ENCODE data around the gene DIAPH3.

DIAPH3 gene

DNA sequence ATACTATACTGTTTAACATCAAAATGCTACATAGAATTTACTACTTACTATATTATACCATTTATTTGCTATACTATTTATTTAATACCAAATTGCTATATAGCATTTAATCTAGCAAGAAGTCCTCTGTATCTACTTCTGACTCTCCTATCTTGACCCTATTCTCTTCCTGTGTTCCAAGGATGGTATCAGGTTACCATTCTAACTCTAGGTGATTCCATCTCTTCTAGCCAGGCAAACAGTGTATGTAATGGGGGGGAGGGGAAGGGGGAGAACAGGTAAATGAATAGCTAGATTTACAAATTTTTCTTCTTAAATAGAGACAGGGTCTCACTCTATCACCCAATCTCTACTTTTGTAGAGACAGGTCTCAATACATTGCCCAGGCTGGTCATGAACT lies 200.3 kb downstream of the DIAPH3 start:
- no peak for DNase-seq (ENCODE audit: low read depth in 2 of 2)

DNA sequence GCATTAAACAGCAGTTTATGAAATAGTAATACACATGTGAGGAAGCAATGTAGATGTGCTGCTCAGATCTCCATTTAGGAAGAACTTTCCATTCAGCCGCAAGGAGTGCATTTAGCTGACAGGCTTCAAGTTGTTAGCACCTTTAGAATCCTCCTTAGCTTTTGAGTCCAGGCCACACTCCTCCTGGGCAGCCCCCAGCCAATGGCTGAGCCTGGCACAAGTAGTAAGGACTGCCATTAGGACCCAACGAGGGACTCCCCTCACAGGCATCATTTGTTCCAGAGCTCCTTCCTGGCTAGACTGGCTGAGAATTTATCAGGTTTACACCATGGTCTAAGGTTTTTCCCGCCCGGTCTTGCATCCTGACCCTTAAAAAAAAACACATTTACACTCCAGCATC lies 201.4 kb downstream of the DIAPH3 start:
- no peak for DNase-seq (ENCODE audit: low read depth in 2 of 2)

DNA sequence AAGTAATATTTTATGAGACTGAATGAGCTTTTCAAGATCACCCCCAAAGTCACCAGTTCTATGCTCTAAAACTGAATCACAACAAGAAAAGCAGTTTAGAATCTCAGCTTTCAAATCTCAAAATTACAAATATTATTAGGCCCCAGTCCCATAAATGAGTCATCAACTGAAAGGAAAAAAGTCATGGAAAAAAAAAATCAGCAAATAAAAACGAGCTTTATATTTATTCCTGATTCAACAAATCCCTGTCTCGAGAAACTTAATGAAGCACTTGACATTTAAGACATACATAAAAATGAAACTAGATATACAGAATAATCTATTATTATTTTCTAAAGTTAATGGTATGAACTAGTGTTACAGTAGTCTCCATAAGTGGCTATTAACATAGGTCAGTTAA lies 203.0 kb downstream of the DIAPH3 start:
- DNase-seq (ENCODE audit: low read depth in 2 of 2), result no peak

DNA sequence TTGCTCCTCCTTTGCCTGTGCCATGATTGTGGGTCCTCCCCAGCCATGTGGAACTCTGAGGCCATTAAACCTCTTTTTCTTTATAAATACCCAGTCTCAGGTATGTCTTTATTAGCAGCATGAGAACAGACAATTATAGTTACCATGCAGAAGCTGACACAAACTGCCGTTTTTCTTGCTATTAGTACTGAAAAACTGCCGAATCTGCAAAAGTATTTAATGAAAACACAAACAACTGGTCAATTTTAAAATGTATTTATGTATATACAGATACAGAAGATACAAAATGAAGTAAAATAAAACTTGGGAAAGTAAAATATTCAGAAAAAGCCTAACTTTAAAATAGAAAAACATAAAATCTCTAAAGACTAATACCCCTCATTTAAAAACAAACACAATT lies 206.3 kb downstream of the DIAPH3 start:
- no peak for DNase-seq (ENCODE audit: low read depth in 2 of 2)

DNA sequence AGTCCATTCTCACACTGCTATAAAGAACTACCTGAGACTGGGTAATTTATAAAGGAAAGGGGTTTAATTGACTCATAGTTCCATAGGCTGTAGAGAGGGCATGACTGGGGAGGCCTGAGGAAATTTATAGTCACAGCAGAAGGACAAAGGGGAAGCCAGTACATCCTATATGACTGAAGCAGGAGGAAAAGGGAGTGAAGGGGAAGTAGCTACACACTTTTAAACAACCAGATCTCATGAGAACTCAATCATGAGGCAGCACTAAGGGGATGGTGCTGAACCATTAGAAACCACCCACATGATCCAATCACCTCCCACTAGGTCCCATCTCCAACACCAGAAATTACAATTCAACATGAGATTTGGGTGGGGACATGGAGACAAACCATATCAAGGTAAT lies 209.1 kb downstream of the DIAPH3 start:
- DNase-seq (ENCODE audit: low read depth in 2 of 2), result no peak

DNA sequence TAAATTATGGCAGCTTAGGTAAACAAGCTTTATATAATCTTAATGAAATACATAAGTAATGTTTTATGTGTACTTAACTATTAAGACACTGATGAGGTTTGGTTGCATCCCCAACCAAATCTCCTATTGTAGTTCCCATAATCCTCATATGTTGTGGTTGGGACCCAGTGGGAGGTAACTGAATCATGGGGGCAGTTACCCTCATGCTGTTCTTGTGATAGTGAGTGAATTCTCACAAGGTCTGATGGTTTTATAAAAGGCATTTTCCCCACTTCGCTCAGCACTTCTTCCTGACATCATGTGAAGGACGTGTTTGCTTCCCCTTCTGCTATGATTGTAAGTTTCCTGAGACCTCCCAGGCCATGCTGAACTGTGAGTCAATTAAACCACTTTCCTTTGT lies 212.7 kb downstream of the DIAPH3 start:
- DNase-seq (ENCODE audit: low read depth in 2 of 2), result no peak

DNA sequence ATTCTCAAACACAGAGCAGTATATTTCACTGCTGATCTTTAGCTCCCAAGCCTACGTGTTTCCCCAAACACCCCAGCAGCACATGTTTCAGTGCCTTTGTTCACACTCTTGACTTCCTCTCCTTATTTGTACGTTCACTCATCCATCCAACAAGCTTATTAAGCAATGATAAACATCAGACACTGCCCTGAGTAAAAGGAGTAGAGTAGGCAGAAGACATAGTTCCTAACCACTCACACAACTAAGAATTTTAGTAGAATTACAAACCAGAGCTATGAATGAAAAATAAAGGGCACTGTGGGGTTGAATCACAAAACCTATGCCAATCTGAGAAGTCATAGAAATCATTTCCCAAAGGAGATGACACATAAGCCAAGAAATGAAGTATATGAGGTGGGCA lies 213.5 kb downstream of the DIAPH3 start:
- no peak for DNase-seq (ENCODE audit: low read depth in 2 of 2)

DNA sequence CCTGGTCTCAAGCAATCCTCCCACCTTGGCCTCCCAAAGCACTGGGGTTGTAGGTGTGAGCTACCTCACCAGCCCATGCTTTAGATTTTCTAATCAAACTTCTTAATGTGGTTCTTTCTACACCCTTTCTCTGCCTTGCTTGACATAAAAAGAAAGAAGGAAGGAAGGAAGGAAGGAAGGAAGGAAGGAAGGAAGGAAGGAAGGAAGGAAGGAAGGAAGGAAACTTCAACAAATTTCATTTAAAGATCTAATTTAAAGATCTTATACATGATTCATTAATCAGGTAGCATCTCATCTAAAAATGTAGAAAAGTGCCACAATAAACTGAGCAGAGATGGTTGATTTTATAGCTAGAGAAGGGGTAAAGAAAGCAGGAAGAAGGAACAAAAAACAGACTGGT lies 215.0 kb downstream of the DIAPH3 start:
- DNase-seq (ENCODE audit: low read depth in 2 of 2), result no peak

DNA sequence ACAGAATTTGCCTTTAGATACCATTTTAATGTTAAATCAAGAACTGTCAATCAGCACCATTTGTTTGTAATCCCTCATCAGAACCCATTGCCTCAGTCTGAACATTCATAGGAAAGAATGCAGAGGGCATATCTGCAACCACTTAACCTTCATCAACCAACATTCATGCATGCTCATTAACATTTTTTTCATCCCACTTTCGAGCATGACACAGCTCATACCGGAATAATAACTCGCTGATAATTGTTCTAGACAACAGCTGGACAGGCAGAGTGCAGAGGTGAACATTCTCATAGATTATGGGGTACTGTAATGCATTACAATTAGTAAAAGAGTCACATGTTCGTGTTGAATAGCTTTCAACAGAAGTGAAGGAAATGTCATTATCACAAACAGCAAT lies 216.8 kb downstream of the DIAPH3 start:
- no peak for DNase-seq (ENCODE audit: low read depth in 2 of 2)

DNA sequence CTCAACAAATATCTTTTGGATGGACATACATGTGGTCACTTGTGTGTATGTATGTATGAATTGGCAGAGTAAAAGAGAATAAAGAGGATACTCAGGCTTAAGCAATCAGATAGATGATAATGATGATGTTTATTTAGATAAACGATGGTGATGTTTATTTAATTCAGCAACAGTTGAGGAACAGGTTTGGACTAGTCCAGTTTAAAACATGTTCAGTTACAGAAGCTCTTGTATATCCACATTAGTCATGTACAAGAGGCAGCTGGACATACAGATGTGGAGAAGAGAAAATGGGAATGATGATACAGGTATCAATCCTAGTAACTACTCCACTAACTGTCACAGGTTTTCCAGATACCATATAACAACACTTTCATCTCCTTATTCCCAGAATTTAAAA lies 232.1 kb downstream of the DIAPH3 start:
- no peak for DNase-seq (ENCODE audit: low read depth in 2 of 2)

DNA sequence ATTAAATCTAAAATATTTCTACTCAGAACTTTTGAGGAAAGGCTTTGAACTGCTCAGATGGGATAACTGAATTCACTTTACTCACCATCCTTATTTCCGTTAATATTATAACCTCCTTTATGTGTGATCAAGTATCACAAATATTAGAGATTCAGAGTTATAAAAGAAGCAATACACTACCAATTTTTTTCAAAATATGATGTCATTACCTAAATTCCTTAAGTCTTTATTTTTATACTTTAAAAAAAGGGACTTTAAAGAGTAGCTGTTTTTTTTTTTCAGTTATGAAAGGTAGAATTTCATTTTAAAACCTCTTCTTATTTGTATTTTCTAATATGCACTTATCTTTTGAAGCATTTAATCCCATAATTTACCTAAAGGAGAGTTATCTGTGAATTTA lies 239.5 kb downstream of the DIAPH3 start:
- no peak for DNase-seq (ENCODE audit: low read depth in 2 of 2)

DNA sequence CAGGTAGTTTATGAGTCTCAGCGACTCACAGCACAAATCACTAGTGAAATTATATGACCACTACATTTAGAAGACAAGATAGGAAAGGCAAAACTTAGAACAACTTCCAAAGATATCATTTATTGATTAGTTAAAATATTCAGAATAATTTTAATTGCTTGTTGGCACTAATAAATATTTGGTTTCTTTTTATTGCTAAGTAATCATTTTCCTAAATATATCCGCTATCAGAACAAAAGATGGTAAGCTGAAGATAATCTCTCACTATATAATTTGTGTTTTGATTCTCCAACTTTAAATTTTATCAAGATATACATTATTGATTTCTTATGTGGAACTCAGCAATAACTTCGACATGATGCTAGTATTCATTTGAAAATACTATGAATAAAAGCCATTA lies 248.5 kb downstream of the DIAPH3 start:
- DNase-seq (ENCODE audit: low read depth in 2 of 2), result no peak

DNA sequence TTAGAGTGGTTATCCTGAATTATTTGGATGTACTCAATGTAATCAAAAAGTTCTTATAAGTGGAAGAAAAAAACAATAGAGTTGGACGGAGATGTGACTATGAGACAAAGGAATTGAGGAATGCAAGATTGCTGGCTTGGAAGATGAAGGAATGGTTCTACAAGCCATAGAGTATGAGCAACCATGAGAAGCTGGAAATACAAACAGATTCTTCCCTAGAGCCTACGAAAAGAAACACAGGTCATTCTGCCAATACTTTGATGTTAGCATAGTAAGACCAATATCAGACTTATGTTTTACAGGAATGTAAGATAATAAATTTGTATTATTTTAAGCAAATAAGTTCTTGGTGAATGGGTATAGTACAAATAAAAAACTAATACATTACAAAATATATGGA lies 249.2 kb downstream of the DIAPH3 start:
- DNase-seq (ENCODE audit: low read depth in 2 of 2), result no peak

DNA sequence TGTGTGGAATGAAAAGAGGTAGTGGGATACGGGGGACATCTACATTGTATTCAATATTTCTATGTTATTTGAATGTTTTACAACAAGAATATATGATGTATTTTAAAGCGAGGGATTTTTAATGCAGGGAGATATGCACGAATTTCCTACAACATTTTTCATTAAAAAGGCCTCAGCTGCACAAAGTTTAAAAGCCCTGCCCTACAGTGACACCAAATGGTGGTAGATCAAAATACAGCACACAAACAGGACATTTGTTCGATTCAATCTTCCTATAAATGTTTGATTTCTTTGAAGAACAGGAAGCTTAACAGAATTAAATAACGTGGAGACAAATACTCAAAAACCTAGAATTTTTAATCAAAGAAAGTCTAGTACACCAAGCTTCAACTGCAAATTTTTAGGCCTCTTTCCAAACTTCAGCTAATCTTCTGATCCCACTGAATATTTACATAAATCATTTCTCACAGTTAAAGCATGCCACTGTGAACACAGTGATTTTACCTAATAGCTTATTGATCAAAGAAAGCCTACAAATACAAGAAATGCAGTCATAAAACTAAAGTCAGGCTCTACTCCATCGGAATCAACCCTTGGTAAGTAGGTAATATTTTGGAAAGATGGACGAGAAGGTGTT lies 257.2 kb downstream of the DIAPH3 start:
- DNase-seq (ENCODE audit: low read depth in 2 of 2), result no peak

DNA sequence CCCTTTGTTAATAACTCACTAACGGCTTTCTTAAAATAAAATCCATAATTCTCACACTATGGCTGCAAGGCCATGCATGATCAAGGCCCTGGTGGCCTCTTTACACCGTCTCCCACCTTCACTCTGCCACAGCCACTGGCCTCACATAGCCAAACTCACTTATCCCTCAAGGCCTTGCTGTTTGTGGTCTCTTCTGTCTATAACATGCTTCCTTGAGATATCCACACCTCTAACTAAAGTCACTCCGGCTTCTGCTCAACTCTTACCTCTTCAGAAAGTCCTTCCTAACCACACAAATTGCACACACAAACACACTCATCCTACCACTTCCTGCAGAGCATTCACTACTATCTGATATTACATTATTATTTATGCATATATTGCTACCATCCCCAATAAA lies 262.5 kb downstream of the DIAPH3 start:
- DNase-seq (ENCODE audit: low read depth in 2 of 2), result no peak

DNA sequence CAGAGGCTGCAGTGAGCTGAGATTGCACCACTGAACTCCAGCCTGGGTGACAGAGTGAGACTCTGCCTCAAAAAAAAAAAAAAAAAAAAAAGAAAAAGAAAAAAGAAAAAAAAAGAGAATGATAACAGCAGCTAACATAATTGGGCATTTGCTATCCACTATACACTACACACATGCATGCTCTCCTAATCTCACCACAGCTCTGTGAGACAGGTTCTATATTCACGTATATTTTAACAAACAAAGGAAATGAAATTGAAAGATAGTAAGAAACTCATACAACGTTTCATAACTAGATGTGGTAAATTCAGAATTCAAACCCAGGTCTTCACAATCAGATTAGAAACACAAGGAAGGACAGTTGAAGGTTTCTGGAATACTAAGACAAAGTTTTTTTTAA lies 265.7 kb downstream of the DIAPH3 start:
- DNase-seq (ENCODE audit: low read depth in 2 of 2), result no peak

DNA sequence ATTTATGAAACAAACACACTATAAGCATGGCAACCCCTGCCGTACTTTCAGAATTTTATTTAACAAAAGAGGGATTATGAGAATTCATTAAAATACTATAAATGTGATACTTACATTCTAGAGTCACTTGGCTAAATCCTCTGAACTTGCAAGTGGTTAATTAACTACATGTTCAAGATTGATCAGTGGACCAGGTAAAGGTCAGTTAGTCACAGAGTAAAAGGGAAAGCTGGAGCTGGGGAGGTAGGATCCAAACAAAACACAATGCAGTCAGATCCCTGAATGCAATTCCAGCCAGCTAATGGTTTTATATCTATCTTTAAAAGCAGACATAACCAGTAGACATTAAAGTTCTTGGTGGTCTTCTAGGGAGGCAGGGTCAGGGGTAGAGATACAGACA lies 270.5 kb downstream of the DIAPH3 start:
- DNase-seq (ENCODE audit: low read depth in 2 of 2), result no peak

DNA sequence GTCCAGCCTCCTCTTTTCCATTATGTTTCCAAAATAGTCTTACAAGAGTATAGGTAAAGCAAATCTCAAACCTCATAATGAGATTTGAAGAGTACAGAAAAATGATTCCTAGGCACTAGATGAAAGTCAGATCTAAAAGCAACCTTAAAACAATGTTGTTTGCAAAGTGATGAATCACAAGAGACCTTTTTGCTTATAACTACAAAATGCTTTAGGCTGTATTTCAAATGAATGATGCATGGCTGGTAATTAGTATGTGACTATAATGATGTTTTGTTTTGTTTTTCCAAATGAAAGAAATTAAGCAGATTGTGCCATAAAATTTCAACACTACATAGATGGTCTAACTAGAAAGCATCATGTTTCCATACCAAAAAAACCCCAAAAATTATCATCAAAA lies 272.7 kb downstream of the DIAPH3 start:
- no peak for DNase-seq (ENCODE audit: low read depth in 2 of 2)

DNA sequence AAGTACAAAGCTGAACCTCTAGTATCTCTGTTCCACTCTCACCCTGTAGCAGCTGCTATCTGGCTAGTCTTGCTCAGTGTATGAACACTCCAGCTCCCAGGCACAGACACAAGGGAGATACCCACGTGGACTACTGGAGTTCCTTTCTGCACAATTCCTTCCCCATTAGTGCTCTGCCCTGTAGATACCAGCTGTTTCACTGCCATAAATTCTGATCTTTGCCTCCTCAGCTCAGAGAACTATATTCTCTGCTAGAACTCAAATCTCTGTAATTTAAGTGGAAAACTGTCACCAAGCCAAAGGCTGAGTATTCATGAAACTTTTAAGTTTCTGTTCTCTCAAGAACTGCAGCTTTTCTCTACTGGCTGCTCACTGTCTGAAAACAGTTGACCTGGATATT lies 273.7 kb downstream of the DIAPH3 start:
- DNase-seq (ENCODE audit: low read depth in 2 of 2), result no peak

DNA sequence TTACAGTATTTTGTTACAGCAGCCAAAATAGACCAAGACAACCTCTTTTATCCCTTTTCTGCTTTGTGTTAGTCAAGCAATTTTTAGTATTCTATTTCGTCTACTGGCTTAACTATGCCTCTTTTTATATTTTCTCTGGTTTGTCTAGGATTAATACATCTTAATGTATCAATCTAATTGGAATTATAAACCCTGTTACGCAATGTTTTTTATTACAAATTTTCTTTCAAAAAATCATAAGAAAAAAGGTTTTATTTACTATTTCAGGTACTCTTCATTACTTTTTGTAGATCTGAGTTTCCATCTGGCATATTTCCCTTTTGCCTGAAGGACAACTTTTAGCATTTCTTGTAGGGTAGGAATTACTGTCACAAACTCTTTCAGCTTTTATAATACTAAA lies 275.3 kb downstream of the DIAPH3 start:
- no peak for DNase-seq (ENCODE audit: low read depth in 2 of 2)

DNA sequence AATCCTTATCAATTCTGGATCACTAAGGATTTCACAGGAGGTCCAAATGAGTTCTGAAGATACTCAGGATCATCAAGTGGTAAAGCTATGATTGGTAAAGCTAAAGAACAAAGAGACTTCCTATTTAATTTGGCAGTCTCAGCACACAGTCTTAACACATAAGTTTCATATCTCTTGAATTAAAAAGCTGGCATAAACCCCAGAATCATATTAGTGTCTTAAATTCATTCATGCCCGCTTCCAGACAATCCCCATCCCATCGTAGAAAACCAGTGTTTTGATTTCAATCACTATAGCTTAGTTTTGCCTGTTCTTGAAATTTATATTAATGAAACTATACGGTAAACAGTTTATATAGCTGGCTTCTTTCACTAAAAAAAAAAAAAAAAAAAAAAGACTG lies 278.7 kb downstream of the DIAPH3 start:
- DNase-seq (ENCODE audit: low read depth in 2 of 2), result no peak

DNA sequence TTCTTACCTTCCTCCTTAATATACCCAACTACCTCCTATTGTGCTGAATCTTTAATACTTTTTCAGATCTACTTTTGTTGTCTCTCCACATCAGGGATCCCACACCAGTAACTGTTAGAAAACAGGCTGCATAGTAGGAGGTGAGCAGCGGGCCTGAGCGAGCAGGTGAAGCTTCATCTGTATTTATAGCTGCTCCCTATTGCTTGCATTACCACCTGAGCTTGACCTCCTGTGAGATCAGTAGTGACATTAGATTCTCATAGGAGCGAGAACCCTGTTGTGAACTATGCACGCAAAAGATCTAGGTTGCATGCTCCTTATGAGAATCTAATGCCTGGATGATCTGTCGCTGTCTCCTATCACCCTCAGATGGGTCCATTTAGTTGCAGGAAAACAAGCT lies 279.8 kb downstream of the DIAPH3 start:
- DNase-seq (ENCODE audit: low read depth in 2 of 2), result no peak

DNA sequence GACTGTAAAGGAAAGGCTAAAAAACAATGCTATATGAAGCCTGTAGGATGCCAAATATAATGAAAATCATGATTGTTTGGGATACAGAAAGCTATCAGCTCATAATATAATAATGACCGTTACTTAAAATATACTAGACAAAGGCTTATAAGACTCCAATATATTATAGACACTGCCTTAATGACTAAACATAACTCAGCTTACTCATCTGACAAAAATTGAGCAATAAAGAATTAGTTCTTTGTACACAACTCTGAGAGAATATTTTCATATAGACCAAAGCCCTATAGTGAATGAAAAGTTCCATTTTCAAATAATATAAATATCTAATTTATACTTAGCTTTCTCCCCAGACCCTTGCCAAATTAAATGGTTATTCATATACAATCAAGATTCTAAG lies 283.3 kb downstream of the DIAPH3 start:
- DNase-seq (ENCODE audit: low read depth in 2 of 2), result no peak

DNA sequence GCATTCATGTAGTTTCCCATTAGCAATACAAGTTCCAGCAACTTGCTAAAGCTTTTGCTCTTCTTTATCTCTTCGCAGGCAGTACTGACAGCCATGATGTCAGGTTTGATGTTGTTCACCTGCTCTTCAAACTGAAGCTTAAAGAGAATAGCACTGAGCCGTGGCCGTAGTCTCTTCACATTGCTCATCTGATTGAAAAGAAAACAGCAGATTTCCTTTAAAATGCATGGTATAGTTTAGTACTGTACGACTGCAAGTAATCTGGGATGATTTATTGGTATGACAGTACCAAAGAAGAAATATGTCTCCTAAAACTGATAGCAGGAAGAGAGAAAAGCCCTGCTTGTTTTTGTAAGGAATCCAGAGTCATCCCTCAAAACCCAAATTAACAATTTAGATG lies 284.4 kb downstream of the DIAPH3 start:
- no peak for DNase-seq (ENCODE audit: low read depth in 2 of 2)

DNA sequence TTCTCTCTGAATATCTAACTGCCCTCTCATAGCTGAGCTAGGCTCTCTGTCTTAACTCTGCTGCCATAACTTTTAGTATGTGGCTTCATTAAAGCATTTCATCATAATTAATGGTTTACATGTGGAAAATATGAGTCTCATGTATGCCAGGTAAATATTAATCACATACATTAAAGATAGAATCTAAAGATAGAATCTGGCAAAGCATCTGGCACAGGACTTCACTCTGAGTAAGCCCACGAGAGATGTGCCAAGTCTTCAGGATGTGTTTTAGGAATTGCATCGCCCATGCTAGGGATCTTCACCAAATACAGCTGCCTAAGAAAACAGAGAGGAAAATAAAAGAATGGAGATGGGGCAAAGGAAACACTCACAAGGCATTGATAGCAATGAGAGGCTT lies 285.8 kb downstream of the DIAPH3 start:
- DNase-seq (ENCODE audit: low read depth in 2 of 2), result no peak
